ENCODE results near the gene OR5C1. TPM values are rescaled to one million over a fixed set of nuclear protein-coding genes. Genes with fewer than 3 reads are reported as not detected.

Gene OR5C1
- total RNA-seq, 5 donors from 2014 or later (not counting 1 experiment from before 2014, with no cell fraction given) = not detected

GRCh38 chr9:122779181-122779580 lies 9.6 kb upstream of the OR5C1 start:
- Mint-ChIP-seq H3K27me3 (no peaks in the 10 kb centered on the region), H3K36me3 (no peaks in the 10 kb centered on the region), H3K4me3 (no peak overlapping the region), H3K9me3 (no peaks in the 10 kb centered on the region), H3K4me1 (no peaks in the 10 kb centered on the region), H3K27ac (no peak overlapping the region)
- CTCF ChIA-PET = no interaction called here
- no peaks in the 10 kb centered on the region for H3K4me1 ChIP-seq (ENCODE audit: control insufficient read depth in 1 of 2, extremely low read depth in 1 of 2, insufficient read depth in 2 of 2, low read length in 2 of 2)
- no peak overlapping the region for H3K4me3 ChIP-seq (ENCODE audit: control insufficient read depth in 1 of 2, extremely low read depth in 1 of 2, low read length in 1 of 2)
- H3K27ac ChIP-seq (ENCODE audit: low read length) = no peak overlapping the region
- H3K9me3 ChIP-seq = no peaks in the 10 kb centered on the region
- ATAC-seq (replicated peaks in 1 of 4) (no peak), DNase-seq (no peak)
- H3K36me3 ChIP-seq (ENCODE audit: control insufficient read depth in 2 of 2, extremely low read depth in 1 of 2, insufficient read depth in 1 of 2, low read length in 1 of 2) = no peaks in the 10 kb centered on the region
- POLR2A ChIA-PET = no interaction called here
- H3K27me3 ChIP-seq (replicated peaks in 1 of 2; ENCODE audit: control insufficient read depth in 2 of 2, extremely low read depth in 1 of 2, insufficient read depth in 2 of 2, low read length in 1 of 2) = peaks cover 0 to 4% of the 10 kb centered on the region in 2 experiments
- WGBS (ENCODE audit: insufficient coverage) = 67% methylated on average over 1 of the region's 3 CpGs

GRCh38 chr9:122780026-122780425 lies 8.7 kb upstream of the OR5C1 start:
- ChIA-PET POLR2A (no interaction called here), CTCF (no interaction called here)
- Histone ChIP-seq H3K9me3 (no peaks in the 10 kb centered on the region), H3K4me1 (ENCODE audit: control insufficient read depth in 1 of 2, extremely low read depth in 1 of 2, insufficient read depth in 2 of 2, low read length in 2 of 2) (no peaks in the 10 kb centered on the region), H3K27me3 (replicated peaks in 1 of 2; ENCODE audit: control insufficient read depth in 2 of 2, extremely low read depth in 1 of 2, insufficient read depth in 2 of 2, low read length in 1 of 2) (peaks cover 0 to 4% of the 10 kb centered on the region in 2 experiments), H3K4me3 (ENCODE audit: control insufficient read depth in 1 of 2, extremely low read depth in 1 of 2, low read length in 1 of 2) (no peak overlapping the region), H3K36me3 (ENCODE audit: control insufficient read depth in 2 of 2, extremely low read depth in 1 of 2, insufficient read depth in 1 of 2, low read length in 1 of 2) (no peaks in the 10 kb centered on the region), H3K27ac (ENCODE audit: low read length) (no peak overlapping the region)
- H3K9me3 Mint-ChIP-seq = no peaks in the 10 kb centered on the region
- H3K27ac Mint-ChIP-seq = no peak overlapping the region
- DNase-seq = no peak
- H3K4me3 Mint-ChIP-seq = no peak overlapping the region
- H3K4me1 Mint-ChIP-seq = no peaks in the 10 kb centered on the region
- H3K27me3 Mint-ChIP-seq = no peaks in the 10 kb centered on the region
- ATAC-seq (replicated peaks in 1 of 4) = no peak
- H3K36me3 Mint-ChIP-seq = no peaks in the 10 kb centered on the region
- no CpG with 5 or more reads among the region's 4 CpGs for whole genome bisulfite sequencing (ENCODE audit: insufficient coverage)

- ATAC-seq (replicated peaks in 1 of 4) (no peak), DNase-seq (no peak)
- H3K4me3 Mint-ChIP-seq = no peak overlapping the region
- WGBS (ENCODE audit: insufficient coverage) = no CpG with 5 or more reads among the region's 3 CpGs
- H3K4me1 Mint-ChIP-seq = no peaks in the 10 kb centered on the region
- H3K4me1 ChIP-seq (ENCODE audit: control insufficient read depth in 1 of 2, extremely low read depth in 1 of 2, insufficient read depth in 2 of 2, low read length in 2 of 2) = no peaks in the 10 kb centered on the region
- no peaks in the 10 kb centered on the region for H3K9me3 Mint-ChIP-seq
- H3K27ac ChIP-seq (ENCODE audit: low read length) = no peak overlapping the region
- H3K9me3 ChIP-seq = no peaks in the 10 kb centered on the region
- no peak overlapping the region for H3K4me3 ChIP-seq (ENCODE audit: control insufficient read depth in 1 of 2, extremely low read depth in 1 of 2, low read length in 1 of 2)
- H3K27me3 Mint-ChIP-seq = no peaks in the 10 kb centered on the region
- H3K27ac Mint-ChIP-seq = no peak overlapping the region
- no peaks in the 10 kb centered on the region for H3K36me3 ChIP-seq (ENCODE audit: control insufficient read depth in 2 of 2, extremely low read depth in 1 of 2, insufficient read depth in 1 of 2, low read length in 1 of 2)
- H3K27me3 ChIP-seq (replicated peaks in 1 of 2; ENCODE audit: control insufficient read depth in 2 of 2, extremely low read depth in 1 of 2, insufficient read depth in 2 of 2, low read length in 1 of 2) = peaks cover 0 to 4% of the 10 kb centered on the region in 2 experiments
- no peaks in the 10 kb centered on the region for H3K36me3 Mint-ChIP-seq
- ChIA-PET POLR2A (no interaction called here), CTCF (no interaction called here)
These were observed 7.1 kb upstream of the OR5C1 start for GRCh38 chr9:122781671-122782070.

GRCh38 chr9:122785269-122785668 lies 3.5 kb upstream of the OR5C1 start:
- H3K27me3 ChIP-seq (replicated peaks in 1 of 2; ENCODE audit: control insufficient read depth in 2 of 2, extremely low read depth in 1 of 2, insufficient read depth in 2 of 2, low read length in 1 of 2) = no peaks in the 10 kb centered on the region
- H3K4me1 ChIP-seq (ENCODE audit: control insufficient read depth in 1 of 2, extremely low read depth in 1 of 2, insufficient read depth in 2 of 2, low read length in 2 of 2) = no peaks in the 10 kb centered on the region
- H3K9me3 ChIP-seq = no peaks in the 10 kb centered on the region
- H3K4me1 Mint-ChIP-seq = no peaks in the 10 kb centered on the region
- POLR2A ChIA-PET = no interaction called here
- no peaks in the 10 kb centered on the region for H3K27me3 Mint-ChIP-seq
- H3K36me3 ChIP-seq (ENCODE audit: control insufficient read depth in 2 of 2, extremely low read depth in 1 of 2, insufficient read depth in 1 of 2, low read length in 1 of 2) = no peaks in the 10 kb centered on the region
- H3K36me3 Mint-ChIP-seq = peaks cover 14% of the 10 kb centered on the region
- ATAC-seq (replicated peaks in 1 of 4) (no peak), DNase-seq (no peak)
- no peaks in the 10 kb centered on the region for H3K9me3 Mint-ChIP-seq
- no peak overlapping the region for H3K4me3 ChIP-seq (ENCODE audit: control insufficient read depth in 1 of 2, extremely low read depth in 1 of 2, low read length in 1 of 2)
- CTCF ChIA-PET = no interaction called here
- no peak overlapping the region for H3K27ac Mint-ChIP-seq
- no peak overlapping the region for H3K27ac ChIP-seq (ENCODE audit: low read length)
- no peak overlapping the region for H3K4me3 Mint-ChIP-seq

- no peaks in the 10 kb centered on the region for H3K36me3 ChIP-seq (ENCODE audit: control insufficient read depth in 2 of 2, extremely low read depth in 1 of 2, insufficient read depth in 1 of 2, low read length in 1 of 2)
- Mint-ChIP-seq H3K4me3 (no peak overlapping the region), H3K9me3 (no peaks in the 10 kb centered on the region), H3K27ac (no peak overlapping the region), H3K36me3 (peaks cover 15% of the 10 kb centered on the region), H3K4me1 (no peaks in the 10 kb centered on the region), H3K27me3 (no peaks in the 10 kb centered on the region)
- POLR2A ChIA-PET = no interaction called here
- no peak for ATAC-seq (replicated peaks in 1 of 4)
- no peaks in the 10 kb centered on the region for H3K4me1 ChIP-seq (ENCODE audit: control insufficient read depth in 1 of 2, extremely low read depth in 1 of 2, insufficient read depth in 2 of 2, low read length in 2 of 2)
- H3K9me3 ChIP-seq = no peaks in the 10 kb centered on the region
- no peaks in the 10 kb centered on the region for H3K27me3 ChIP-seq (replicated peaks in 1 of 2; ENCODE audit: control insufficient read depth in 2 of 2, extremely low read depth in 1 of 2, insufficient read depth in 2 of 2, low read length in 1 of 2)
- no peak overlapping the region for H3K4me3 ChIP-seq (ENCODE audit: control insufficient read depth in 1 of 2, extremely low read depth in 1 of 2, low read length in 1 of 2)
- CTCF ChIA-PET = no interaction called here
- WGBS (ENCODE audit: insufficient coverage) = no CpG with 5 or more reads among the region's 4 CpGs
- no peak overlapping the region for H3K27ac ChIP-seq (ENCODE audit: low read length)
- no peak for DNase-seq
These were observed 2.4 kb upstream of the OR5C1 start for GRCh38 chr9:122786338-122786737.

- POLR2A ChIA-PET = no interaction called here
- H3K27me3 ChIP-seq (replicated peaks in 1 of 2; ENCODE audit: control insufficient read depth in 2 of 2, extremely low read depth in 1 of 2, insufficient read depth in 2 of 2, low read length in 1 of 2) = no peaks in the 10 kb centered on the region
- ATAC-seq (replicated peaks in 1 of 4) (no peak), DNase-seq (no peak)
- no peak overlapping the region for H3K4me3 Mint-ChIP-seq
- H3K4me1 Mint-ChIP-seq = no peaks in the 10 kb centered on the region
- no peak overlapping the region for H3K27ac ChIP-seq (ENCODE audit: low read length)
- CTCF ChIA-PET = no interaction called here
- H3K4me3 ChIP-seq (ENCODE audit: control insufficient read depth in 1 of 2, extremely low read depth in 1 of 2, low read length in 1 of 2) = no peak overlapping the region
- no peaks in the 10 kb centered on the region for H3K27me3 Mint-ChIP-seq
- no peaks in the 10 kb centered on the region for H3K4me1 ChIP-seq (ENCODE audit: control insufficient read depth in 1 of 2, extremely low read depth in 1 of 2, insufficient read depth in 2 of 2, low read length in 2 of 2)
- H3K9me3 Mint-ChIP-seq = no peaks in the 10 kb centered on the region
- H3K36me3 Mint-ChIP-seq = peaks cover 15% of the 10 kb centered on the region
- WGBS (ENCODE audit: insufficient coverage) = 93% methylated on average over 25 of the region's 28 CpGs
- H3K27ac Mint-ChIP-seq = no peak overlapping the region
- no peaks in the 10 kb centered on the region for H3K36me3 ChIP-seq (ENCODE audit: control insufficient read depth in 2 of 2, extremely low read depth in 1 of 2, insufficient read depth in 1 of 2, low read length in 1 of 2)
- no peaks in the 10 kb centered on the region for H3K9me3 ChIP-seq
These were observed 718 bp downstream of the OR5C1 start for GRCh38 chr9:122789256-122790046.

Measured in T-cell (primary cell).